HCT116 (cell line): ENCODE results near the gene SPDYE2B.
"Not testable (repeated sequence)": the region's sequence is repeated elsewhere in the genome, so short reads cannot be mapped to it uniquely, and the experiment has no call there.

Experiments
- ATF3 ChIP-seq: IDR thresholded peaks from 2 replicates; pipeline ENCODE4 v1.6.1; 2012
- CEBPB ChIP-seq: IDR thresholded peaks from 2 replicates; pipeline ENCODE4 v1.6.1; 2012; ENCODE audit warnings: low read depth
- CTCF ChIP-seq, 3 experiments: fragments of 200-600 bp in 1 of 3; sonication (generic) in 1 of 3; IDR thresholded peaks in 2 of 3; conservative IDR thresholded peaks in 1 of 3; 2 replicates each; pipeline ENCODE4 v1.5.1; 2012 to 2017; ENCODE audit warnings: low read depth in 2 of 3, low read length in 2 of 3, antibody characterized with exemption in 1 of 3, borderline replicate concordance in 1 of 3, control low read depth in 1 of 3, mild to moderate bottlenecking in 1 of 3, mixed read lengths in 1 of 3, mixed run types in 1 of 3, moderate library complexity in 1 of 3; ENCODE audit not compliant: insufficient read depth in 1 of 3
- EZH2 ChIP-seq: fragments of 200-600 bp; sonication (generic); IDR thresholded peaks from 2 replicates; pipeline ENCODE4 v1.6.1; 2017; ENCODE audit warnings: antibody characterized with exemption, mixed run types
- MAX ChIP-seq: IDR thresholded peaks from 2 replicates; pipeline ENCODE4 v1.6.1; 2012
- POLR2A ChIP-seq: IDR thresholded peaks from 2 replicates; pipeline ENCODE4 v1.7.0; 2011; ENCODE audit warnings: borderline replicate concordance; ENCODE audit not compliant: insufficient read depth, insufficient read length; ENCODE audit errors: extremely low read depth
- POLR2AphosphoS5 ChIP-seq: IDR thresholded peaks from 2 replicates; pipeline ENCODE4 v1.6.1; 2011; ENCODE audit warnings: mild to moderate bottlenecking, low read depth, low read length, moderate library complexity
- REST ChIP-seq: IDR thresholded peaks from 2 replicates; pipeline ENCODE4 v1.6.1; 2012; ENCODE audit warnings: low read depth
- SIN3A ChIP-seq: IDR thresholded peaks from 2 replicates; pipeline ENCODE4 v1.6.1; 2012; ENCODE audit warnings: low read depth
- SRF ChIP-seq: IDR thresholded peaks from 2 replicates; pipeline ENCODE4 v1.6.1; 2012; ENCODE audit warnings: low read depth
- YY1 ChIP-seq: IDR thresholded peaks from 2 replicates; pipeline ENCODE4 v1.6.1; 2011; ENCODE audit warnings: low read length, low read depth, moderate library complexity, mild to moderate bottlenecking; ENCODE audit not compliant: insufficient replicate concordance; ENCODE audit errors: extremely low read depth
- ZFX ChIP-seq: fragments of 450-650 bp; IDR thresholded peaks from 2 replicates; pipeline ENCODE4 v1.6.1; 2017
- ZNF274 ChIP-seq: fragments of 200-500 bp; sonication (Bioruptor generic); IDR thresholded peaks from 2 replicates; pipeline ENCODE4 v1.6.1; 2014; ENCODE audit warnings: mild to moderate bottlenecking, low read depth, low read length, inconsistent platforms

GRCh38 chr7:102613575-102614345 is 36.4 kb upstream of the SPDYE2B start:
- TF ChIP-seq CTCF (IDR thresholded peaks at IDR 0.05 in 2 of 3, conservative IDR thresholded peaks at IDR 0.05 in 1 of 3; ENCODE audit: borderline replicate concordance in 1 of 3, insufficient read depth in 1 of 3, low read depth in 2 of 3, low read length in 2 of 3); EZH2; POLR2A; REST; ZFX; YY1; POLR2AphosphoS5; ATF3; SRF; MAX; SIN3A; CEBPB; ZNF274: not testable (repeated sequence)
